Measurements from ENCODE around the gene EHD1. TPM values are rescaled to one million over a fixed set of nuclear protein-coding genes. Genes with fewer than 3 reads are reported as not detected.

EHD1 gene
- total and polyA plus RNA-seq, 9 of the 15 experiments (the other 6 are each of a cell fraction or from before 2014, with no cell fraction given): 0.46 to 65.0 (median 16.4) TPM

- TF ChIP-seq AFF1 (IDR thresholded peaks at IDR 0.05; ENCODE audit: low read depth in 1 of 2, partially characterized antibody in 2 of 2): peak in 1 of 2 experiments; percentile 63
- TF ChIP-seq PHF20 (IDR thresholded peaks at IDR 0.05; ENCODE audit: partially characterized antibody): no peak
- no peak for TF ChIP-seq EWSR1 (IDR thresholded peaks at IDR 0.05; ENCODE audit: borderline replicate concordance, low read depth, partially characterized antibody)
- TF ChIP-seq ETS1 (conservative IDR thresholded peaks at IDR 0.05; ENCODE audit: control insufficient read depth, low read depth, low read length): peak; percentile 82
- TF ChIP-seq ZC3H4 (CRISPR knock-in tag; IDR thresholded peaks at IDR 0.05; ENCODE audit: borderline replicate concordance): no peak
- no peak for TF ChIP-seq HEY1 (CRISPR knock-in tag; IDR thresholded peaks at IDR 0.05; ENCODE audit: borderline replicate concordance)
- TF ChIP-seq CHD4 (IDR thresholded peaks at IDR 0.05; ENCODE audit: insufficient read depth, insufficient replicate concordance, low read depth, low read length, poor library complexity, severe bottlenecking): no peak
- TF ChIP-seq DIDO1 (tag; IDR thresholded peaks at IDR 0.05; ENCODE audit: low read depth): no peak
- no peak for TF ChIP-seq SMARCA4 (IDR thresholded peaks at IDR 0.05)
- TF ChIP-seq SMAD1 (IDR thresholded peaks at IDR 0.05; ENCODE audit: low read depth, low read length, partially characterized antibody): peak; percentile 9
- peak; percentile 53; the same call in 1 of the 2 replicates for TF ChIP-seq MTA3 (IDR thresholded peaks at IDR 0.05; ENCODE audit: borderline replicate concordance)
- TF ChIP-seq, protein P1, sequence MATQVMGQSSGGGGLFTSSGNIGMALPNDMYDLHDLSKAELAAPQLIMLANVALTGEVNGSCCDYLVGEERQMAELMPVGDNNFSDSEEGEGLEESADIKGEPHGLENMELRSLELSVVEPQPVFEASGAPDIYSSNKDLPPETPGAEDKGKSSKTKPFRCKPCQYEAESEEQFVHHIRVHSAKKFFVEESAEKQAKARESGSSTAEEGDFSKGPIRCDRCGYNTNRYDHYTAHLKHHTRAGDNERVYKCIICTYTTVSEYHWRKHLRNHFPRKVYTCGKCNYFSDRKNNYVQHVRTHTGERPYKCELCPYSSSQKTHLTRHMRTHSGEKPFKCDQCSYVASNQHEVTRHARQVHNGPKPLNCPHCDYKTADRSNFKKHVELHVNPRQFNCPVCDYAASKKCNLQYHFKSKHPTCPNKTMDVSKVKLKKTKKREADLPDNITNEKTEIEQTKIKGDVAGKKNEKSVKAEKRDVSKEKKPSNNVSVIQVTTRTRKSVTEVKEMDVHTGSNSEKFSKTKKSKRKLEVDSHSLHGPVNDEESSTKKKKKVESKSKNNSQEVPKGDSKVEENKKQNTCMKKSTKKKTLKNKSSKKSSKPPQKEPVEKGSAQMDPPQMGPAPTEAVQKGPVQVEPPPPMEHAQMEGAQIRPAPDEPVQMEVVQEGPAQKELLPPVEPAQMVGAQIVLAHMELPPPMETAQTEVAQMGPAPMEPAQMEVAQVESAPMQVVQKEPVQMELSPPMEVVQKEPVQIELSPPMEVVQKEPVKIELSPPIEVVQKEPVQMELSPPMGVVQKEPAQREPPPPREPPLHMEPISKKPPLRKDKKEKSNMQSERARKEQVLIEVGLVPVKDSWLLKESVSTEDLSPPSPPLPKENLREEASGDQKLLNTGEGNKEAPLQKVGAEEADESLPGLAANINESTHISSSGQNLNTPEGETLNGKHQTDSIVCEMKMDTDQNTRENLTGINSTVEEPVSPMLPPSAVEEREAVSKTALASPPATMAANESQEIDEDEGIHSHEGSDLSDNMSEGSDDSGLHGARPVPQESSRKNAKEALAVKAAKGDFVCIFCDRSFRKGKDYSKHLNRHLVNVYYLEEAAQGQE (IDR thresholded peaks at IDR 0.05; ENCODE audit: borderline replicate concordance): peak; percentile 28; the same call in 1 of the 2 replicates
- TF ChIP-seq, protein P1 (CRISPR knock-in tag; IDR thresholded peaks at IDR 0.05; ENCODE audit: low read depth): no peak
Observed at GRCh38 chr11:64844330-64845128, 33.9 kb downstream of the EHD1 start, which contains the start of gene CDC42BPG (continued).

Measured in K562 (cell line).